Thoracic aorta (tissue), 2 donors: ENCODE data around the gene SLC22A23. TPM values are rescaled to one million over a fixed set of nuclear protein-coding genes. Genes with fewer than 3 reads are reported as not detected.

ENCODE experiments used
- ATAC-seq: fragments of 150-250 bp; one replicate; pipeline ENCODE4 v1.8.0; 2017; ENCODE audit warnings: low read depth; ENCODE audit not compliant: insufficient number of reproducible peaks, low FRiP score
- DNase-seq: peaks from one replicate; pipeline ENCODE4 v3.0.0-alpha.2; 2020; ENCODE audit warnings: low spot score
- H3K27ac ChIP-seq, 2 donors: fragments of 200-600 bp; sonication (generic); 1 replicate in 1 of 2; 2 replicates in 1 of 2; pipeline ENCODE4 v1.5.1; 2016; ENCODE audit warnings: mild to moderate bottlenecking in 2 of 2, moderate library complexity in 2 of 2
- H3K27me3 ChIP-seq: fragments of 200-600 bp; sonication (generic); replicated peaks from 2 replicates; pipeline ENCODE4 v1.6.0; 2016; ENCODE audit warnings: mild to moderate bottlenecking; ENCODE audit not compliant: insufficient read depth
- H3K36me3 ChIP-seq: fragments of 200-600 bp; sonication (generic); one replicate; pipeline ENCODE4 v1.5.1; 2016
- H3K4me1 ChIP-seq, 2 donors: fragments of 200-600 bp; sonication (generic); 1 replicate in 1 of 2; 2 replicates in 1 of 2; pipeline versions ENCODE4 v1.5.1 to v1.6.0; 2016; ENCODE audit warnings: low read depth in 2 of 2, mild to moderate bottlenecking in 1 of 2; ENCODE audit not compliant: control insufficient read depth in 1 of 2
- H3K4me3 ChIP-seq: fragments of 200-600 bp; sonication (generic); 2 replicates; pipeline ENCODE4 v1.5.1; 2016; ENCODE audit warnings: mild to moderate bottlenecking
- H3K9me3 ChIP-seq: fragments of 200-600 bp; sonication (generic); 2 replicates; pipeline ENCODE4 v1.5.1; 2016
- total RNA-seq, 2 donors: library from RNA; depleted of rRNA; stranded (reverse); fragments of >200 nt; gene quantifications; one replicate each; pipeline versions ENCODE4 v1.1.0 to v1.2.3, GENCODE V29; 2016
- TF ChIP-seq, protein P1 (sequence below): fragments of 200-600 bp; sonication (generic); IDR thresholded peaks from one replicate; pipeline ENCODE4 v1.5.1; 2019; ENCODE audit warnings: antibody characterized with exemption

The SLC22A23 gene
- total RNA-seq, 2 donors from 2014 or later, result 5.1 to 9.7 TPM

DNA sequence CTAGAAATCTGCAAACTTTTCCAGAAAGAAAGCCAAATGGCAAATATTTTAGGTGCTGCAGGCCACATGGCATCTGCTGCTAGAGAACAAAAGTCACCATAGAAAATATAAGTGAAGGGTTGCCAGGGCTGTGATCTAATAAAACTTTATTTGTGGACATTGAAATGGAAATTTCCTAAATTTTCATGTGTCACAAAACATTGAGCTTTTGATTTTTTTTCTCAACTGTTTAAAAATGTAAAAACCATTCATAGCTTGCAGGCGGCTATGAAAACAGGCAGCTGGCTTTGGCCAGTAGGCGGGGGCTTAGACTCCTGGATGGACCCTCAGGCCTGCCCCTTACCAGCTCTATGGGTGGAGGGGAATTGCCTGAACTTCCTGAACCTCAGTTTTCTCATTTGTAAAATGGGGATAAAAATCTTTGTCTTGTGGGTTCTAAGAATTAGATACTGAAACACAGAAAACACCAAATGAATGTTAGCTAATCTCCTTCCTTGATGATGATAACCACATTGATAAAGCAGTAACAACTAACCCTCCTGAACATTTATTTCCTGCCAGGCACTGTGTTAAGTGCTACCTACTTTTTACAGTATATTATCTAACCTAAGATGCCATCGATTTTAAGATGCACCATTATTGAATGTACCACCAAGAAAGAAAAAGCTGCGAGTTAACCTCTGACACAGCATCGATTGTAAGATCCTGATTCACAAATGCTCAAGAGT is 85.5 kb downstream of the SLC22A23 start:
- H3K4me3 ChIP-seq, result no peak overlapping the region
- no peak for DNase-seq
- TF ChIP-seq, protein P1, sequence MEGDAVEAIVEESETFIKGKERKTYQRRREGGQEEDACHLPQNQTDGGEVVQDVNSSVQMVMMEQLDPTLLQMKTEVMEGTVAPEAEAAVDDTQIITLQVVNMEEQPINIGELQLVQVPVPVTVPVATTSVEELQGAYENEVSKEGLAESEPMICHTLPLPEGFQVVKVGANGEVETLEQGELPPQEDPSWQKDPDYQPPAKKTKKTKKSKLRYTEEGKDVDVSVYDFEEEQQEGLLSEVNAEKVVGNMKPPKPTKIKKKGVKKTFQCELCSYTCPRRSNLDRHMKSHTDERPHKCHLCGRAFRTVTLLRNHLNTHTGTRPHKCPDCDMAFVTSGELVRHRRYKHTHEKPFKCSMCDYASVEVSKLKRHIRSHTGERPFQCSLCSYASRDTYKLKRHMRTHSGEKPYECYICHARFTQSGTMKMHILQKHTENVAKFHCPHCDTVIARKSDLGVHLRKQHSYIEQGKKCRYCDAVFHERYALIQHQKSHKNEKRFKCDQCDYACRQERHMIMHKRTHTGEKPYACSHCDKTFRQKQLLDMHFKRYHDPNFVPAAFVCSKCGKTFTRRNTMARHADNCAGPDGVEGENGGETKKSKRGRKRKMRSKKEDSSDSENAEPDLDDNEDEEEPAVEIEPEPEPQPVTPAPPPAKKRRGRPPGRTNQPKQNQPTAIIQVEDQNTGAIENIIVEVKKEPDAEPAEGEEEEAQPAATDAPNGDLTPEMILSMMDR, result no peak
- no peaks in the 10 kb centered on the region for H3K36me3 ChIP-seq
- no peaks in the 10 kb centered on the region for H3K27me3 ChIP-seq
- H3K27ac ChIP-seq, result no peak overlapping the region
- no peak for ATAC-seq
- H3K4me1 ChIP-seq, result no peaks in the 10 kb centered on the region
- no peaks in the 10 kb centered on the region for H3K9me3 ChIP-seq

- H3K4me3 ChIP-seq, result no peak overlapping the region
- no peaks in the 10 kb centered on the region for H3K9me3 ChIP-seq
- DNase-seq (no peak), ATAC-seq (no peak)
- H3K27me3 ChIP-seq, result no peaks in the 10 kb centered on the region
- no peaks in the 10 kb centered on the region for H3K4me1 ChIP-seq
- H3K27ac ChIP-seq, result no peak overlapping the region
- no peaks in the 10 kb centered on the region for H3K36me3 ChIP-seq
- TF ChIP-seq, protein P1, result no peak
Observed at GRCh38 chr6:3370361-3371221, 86.3 kb downstream of the SLC22A23 start.

DNA sequence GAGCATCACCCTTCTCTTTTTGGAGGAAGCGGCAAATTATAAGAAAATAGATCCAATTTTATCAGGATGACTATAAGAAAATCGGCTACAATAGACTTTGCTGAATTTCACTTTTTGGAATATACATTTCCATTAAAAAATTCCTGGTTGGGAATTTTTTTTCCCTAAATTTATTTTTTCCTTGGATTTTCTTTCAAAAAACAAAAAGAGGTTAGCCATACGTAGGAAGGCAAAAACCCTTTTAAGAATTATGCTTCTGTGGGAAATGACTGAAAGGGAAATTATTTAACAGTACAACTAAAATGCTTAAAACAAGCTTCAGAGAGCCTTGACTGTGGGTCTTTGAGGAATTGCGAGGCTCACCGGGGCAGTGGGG is 86.9 kb downstream of the SLC22A23 start:
- no peak for ATAC-seq
- Histone ChIP-seq H3K4me1 (no peaks in the 10 kb centered on the region), H3K9me3 (no peaks in the 10 kb centered on the region), H3K4me3 (no peak overlapping the region), H3K27ac (no peak overlapping the region), H3K36me3 (no peaks in the 10 kb centered on the region), H3K27me3 (no peaks in the 10 kb centered on the region)
- TF ChIP-seq, protein P1, result no peak
- no peak for DNase-seq

GRCh38 chr6:3368685-3369084 is 88.2 kb downstream of the SLC22A23 start:
- Histone ChIP-seq H3K4me1 (no peaks in the 10 kb centered on the region), H3K4me3 (no peak overlapping the region), H3K27me3 (no peaks in the 10 kb centered on the region), H3K36me3 (no peaks in the 10 kb centered on the region), H3K9me3 (no peaks in the 10 kb centered on the region), H3K27ac (no peak overlapping the region)
- ATAC-seq, result no peak
- TF ChIP-seq, protein P1, result no peak
- no peak for DNase-seq

DNA sequence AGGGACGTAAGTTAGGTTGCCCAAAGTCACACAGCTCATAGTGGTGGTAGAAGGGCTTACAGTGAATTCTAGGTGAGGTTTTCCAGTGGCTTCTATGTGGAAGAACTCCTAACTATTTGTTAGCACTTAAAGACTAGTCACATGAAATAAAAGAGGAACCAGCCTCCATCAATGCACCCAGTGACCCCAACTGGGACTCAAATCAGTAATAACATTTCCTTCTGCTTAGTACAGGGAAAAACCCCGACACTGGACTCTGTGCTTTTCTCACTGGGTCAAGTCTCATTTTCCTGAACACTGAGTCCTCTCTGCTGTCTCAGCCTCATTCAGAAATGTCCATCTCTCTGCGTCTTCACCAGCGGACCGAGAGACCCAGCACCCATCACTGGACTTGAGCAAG is 89.2 kb downstream of the SLC22A23 start:
- DNase-seq (no peak), ATAC-seq (no peak)
- Histone ChIP-seq H3K27ac (no peak overlapping the region), H3K27me3 (no peaks in the 10 kb centered on the region), H3K36me3 (no peaks in the 10 kb centered on the region), H3K4me3 (no peak overlapping the region), H3K9me3 (no peaks in the 10 kb centered on the region), H3K4me1 (no peaks in the 10 kb centered on the region)
- TF ChIP-seq, protein P1, result no peak
